ENCODE results near the gene AGAP1.

Gene AGAP1

DNA sequence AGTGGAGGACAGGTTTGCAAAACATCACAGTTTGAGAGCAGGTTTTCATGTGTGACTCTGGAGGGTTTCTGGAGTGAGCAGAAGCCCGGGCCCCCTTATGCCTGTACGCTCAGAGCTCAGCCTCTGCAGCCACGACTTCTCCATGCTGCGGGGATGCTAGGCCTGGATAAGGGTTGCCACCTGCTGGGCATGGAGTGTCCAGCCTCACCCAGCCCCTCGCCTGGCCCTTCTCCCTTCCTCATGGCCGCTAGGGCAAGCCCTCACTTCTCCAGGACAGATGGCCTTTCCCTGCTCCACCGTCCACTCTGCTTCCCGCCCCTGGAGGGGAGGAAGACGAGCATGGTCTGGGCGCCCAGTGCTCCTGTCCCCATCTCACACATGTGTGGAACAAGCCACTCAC lies 355.6 kb downstream of the AGAP1 start:
- TF ChIP-seq, protein P1, sequence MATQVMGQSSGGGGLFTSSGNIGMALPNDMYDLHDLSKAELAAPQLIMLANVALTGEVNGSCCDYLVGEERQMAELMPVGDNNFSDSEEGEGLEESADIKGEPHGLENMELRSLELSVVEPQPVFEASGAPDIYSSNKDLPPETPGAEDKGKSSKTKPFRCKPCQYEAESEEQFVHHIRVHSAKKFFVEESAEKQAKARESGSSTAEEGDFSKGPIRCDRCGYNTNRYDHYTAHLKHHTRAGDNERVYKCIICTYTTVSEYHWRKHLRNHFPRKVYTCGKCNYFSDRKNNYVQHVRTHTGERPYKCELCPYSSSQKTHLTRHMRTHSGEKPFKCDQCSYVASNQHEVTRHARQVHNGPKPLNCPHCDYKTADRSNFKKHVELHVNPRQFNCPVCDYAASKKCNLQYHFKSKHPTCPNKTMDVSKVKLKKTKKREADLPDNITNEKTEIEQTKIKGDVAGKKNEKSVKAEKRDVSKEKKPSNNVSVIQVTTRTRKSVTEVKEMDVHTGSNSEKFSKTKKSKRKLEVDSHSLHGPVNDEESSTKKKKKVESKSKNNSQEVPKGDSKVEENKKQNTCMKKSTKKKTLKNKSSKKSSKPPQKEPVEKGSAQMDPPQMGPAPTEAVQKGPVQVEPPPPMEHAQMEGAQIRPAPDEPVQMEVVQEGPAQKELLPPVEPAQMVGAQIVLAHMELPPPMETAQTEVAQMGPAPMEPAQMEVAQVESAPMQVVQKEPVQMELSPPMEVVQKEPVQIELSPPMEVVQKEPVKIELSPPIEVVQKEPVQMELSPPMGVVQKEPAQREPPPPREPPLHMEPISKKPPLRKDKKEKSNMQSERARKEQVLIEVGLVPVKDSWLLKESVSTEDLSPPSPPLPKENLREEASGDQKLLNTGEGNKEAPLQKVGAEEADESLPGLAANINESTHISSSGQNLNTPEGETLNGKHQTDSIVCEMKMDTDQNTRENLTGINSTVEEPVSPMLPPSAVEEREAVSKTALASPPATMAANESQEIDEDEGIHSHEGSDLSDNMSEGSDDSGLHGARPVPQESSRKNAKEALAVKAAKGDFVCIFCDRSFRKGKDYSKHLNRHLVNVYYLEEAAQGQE (IDR thresholded peaks at IDR 0.05; ENCODE audit: insufficient read depth in 1 of 2, low read depth in 2 of 2, low read length in 2 of 2), result no peak
- TF ChIP-seq SIN3A (IDR thresholded peaks at IDR 0.05; ENCODE audit: borderline replicate concordance, insufficient read depth, low read length) (no peak), TAF1 (IDR thresholded peaks at IDR 0.05; ENCODE audit: borderline replicate concordance, insufficient read depth, low read length) (no peak), POLR2AphosphoS5 (IDR thresholded peaks at IDR 0.05; ENCODE audit: low read depth, low read length) (no peak), FOXP2 (optimal IDR thresholded peaks at IDR 0.05; ENCODE audit: borderline replicate concordance, extremely low read depth, extremely low read length, insufficient read depth) (no peak)

DNA sequence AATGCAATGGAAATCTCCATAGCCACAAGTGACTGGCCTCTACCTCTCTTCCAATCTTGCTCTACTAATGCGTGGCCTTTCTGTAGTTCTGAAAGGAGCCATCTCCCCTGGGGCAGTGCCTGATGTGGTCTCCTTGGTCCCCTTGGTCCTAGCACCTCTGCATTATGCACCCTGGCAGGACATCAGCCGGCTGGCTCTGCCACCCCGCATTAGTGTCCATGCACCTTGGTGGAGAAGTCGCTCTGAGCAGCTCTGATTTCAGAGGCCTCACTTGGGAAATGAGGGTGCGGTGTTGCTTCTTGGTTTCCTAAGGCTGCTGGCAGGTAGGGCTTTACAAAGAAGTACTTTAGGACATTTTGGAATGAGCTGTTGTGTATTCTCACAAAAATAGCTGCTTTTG lies 356.4 kb downstream of the AGAP1 start:
- TF ChIP-seq TAF1 (IDR thresholded peaks at IDR 0.05; ENCODE audit: borderline replicate concordance, insufficient read depth, low read length) (no peak), SIN3A (IDR thresholded peaks at IDR 0.05; ENCODE audit: borderline replicate concordance, insufficient read depth, low read length) (no peak), POLR2AphosphoS5 (IDR thresholded peaks at IDR 0.05; ENCODE audit: low read depth, low read length) (no peak), FOXP2 (optimal IDR thresholded peaks at IDR 0.05; ENCODE audit: borderline replicate concordance, extremely low read depth, extremely low read length, insufficient read depth) (no peak)
- TF ChIP-seq, protein P1 (IDR thresholded peaks at IDR 0.05; ENCODE audit: insufficient read depth in 1 of 2, low read depth in 2 of 2, low read length in 2 of 2), result no peak

DNA sequence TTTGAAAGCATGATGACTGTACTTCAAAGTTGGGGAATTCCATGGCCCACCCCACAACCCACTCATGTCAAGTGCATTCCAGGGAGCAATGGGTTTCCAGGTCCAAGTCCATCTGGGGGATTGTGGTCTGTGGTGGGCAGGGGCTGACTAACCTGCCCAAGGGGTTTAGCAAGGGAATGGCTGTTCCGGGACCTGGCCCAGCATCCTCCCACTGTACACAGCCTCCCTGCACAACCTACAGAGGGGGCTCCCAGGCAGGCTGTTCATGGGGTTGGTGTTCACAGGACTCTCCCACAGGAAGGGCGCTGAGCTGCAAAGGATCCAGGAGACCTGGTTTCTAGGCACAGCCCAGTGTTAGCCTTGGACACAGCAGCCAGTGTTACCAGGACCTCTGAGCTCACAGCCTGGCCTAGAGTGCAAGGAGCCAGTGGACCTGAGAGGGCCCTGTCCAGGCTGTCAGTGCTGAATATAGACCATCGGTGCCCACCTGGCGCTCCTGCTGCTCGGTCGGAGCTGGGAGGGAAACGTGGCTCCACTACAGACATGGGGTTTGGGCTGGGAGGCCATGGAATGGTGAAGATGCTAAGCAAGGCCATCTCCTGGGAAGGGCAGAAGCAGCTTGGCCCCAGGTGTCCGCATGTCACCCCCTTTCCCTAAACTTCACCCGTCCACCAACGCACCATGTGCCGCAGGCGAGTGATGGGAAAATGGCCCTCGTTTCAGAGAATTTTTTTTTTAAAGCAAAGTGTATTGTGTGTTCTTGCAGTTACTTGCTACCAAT lies 357.1 kb downstream of the AGAP1 start:
- TF ChIP-seq, protein P1 (IDR thresholded peaks at IDR 0.05; ENCODE audit: insufficient read depth in 1 of 2, low read depth in 2 of 2, low read length in 2 of 2), result peak; percentile 65 to 79
- no peak for TF ChIP-seq SIN3A (IDR thresholded peaks at IDR 0.05; ENCODE audit: borderline replicate concordance, insufficient read depth, low read length)

DNA sequence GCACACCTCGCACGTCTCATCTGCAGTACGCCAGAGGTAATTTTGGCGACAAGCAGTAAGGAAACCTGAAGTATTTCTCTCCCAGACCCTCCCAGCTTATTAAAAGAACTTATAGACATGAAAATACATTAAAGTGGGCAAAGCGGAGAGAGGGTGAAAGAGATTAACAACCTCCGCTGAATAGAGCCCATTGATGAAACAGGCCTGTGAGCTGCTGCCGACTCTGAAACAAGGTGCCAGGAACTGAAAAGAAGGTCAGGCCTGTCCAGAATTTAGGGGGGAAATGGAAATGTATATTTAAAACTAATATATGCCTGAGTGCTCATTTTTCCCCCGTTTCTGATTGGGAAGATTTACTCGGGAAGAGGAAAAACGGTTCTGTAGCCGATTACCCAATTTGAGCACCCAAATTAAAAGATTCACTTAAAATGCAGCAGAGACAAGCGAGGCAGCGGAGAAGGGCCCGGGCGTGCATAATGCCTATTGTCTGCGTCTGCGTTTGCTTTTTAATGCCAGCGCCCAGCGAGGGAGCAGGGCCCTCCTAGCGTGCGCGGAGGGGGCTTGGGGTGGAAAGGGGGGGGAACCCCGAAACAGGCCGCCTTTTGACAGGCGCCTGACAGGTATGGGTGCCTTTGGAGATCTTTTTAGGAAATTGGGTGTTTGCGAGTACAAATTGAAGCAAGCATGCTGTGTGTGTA lies 358.1 kb downstream of the AGAP1 start:
- TF ChIP-seq, protein P1 (IDR thresholded peaks at IDR 0.05; ENCODE audit: insufficient read depth in 1 of 2, low read depth in 2 of 2, low read length in 2 of 2), result no peak
- no peak for TF ChIP-seq SIN3A (IDR thresholded peaks at IDR 0.05; ENCODE audit: borderline replicate concordance, insufficient read depth, low read length)
- TF ChIP-seq POLR2AphosphoS5 (IDR thresholded peaks at IDR 0.05; ENCODE audit: low read depth, low read length), result no peak
- TF ChIP-seq FOXP2 (optimal IDR thresholded peaks at IDR 0.05; ENCODE audit: borderline replicate concordance, extremely low read depth, extremely low read length, insufficient read depth), result no peak
- no peak for TF ChIP-seq TAF1 (IDR thresholded peaks at IDR 0.05; ENCODE audit: borderline replicate concordance, insufficient read depth, low read length)
